ENCODE measurements around the gene USP37. TPM values are rescaled to one million over a fixed set of nuclear protein-coding genes. Genes with fewer than 3 reads are reported as not detected.
"Not testable (repeated sequence)": the region's sequence is repeated elsewhere in the genome, so short reads cannot be mapped to it uniquely, and the experiment has no call there.

USP37 gene
- total and polyA plus RNA-seq, 9 donors, result 4.2 to 56.8 (median 17.6) TPM

DNA sequence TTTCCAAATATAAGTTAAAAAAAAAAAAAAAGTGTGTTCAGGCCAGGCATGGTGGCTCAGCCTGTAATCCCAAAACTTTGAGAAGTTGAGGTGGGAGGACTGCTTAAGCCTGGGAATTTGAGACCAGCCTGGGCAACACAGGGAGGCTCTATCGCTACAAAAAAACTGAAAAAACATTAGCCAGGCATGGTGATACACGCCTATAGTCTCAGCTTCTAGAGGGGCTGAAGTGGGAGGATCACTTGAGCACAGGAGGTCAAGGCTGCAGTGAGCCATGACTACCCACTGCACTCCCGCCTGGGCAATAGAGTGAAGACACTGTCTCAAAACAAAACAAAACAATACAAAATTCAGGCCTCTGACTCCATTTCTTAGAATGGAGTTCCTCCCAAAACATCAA lies 9.2 kb downstream of the USP37 start:
- 14 to 30% (median 23%) methylated on average over 3 of the region's 3 CpGs for WGBS, 3 donors
- H3K36me3 ChIP-seq, result no peaks in the 10 kb centered on the region
- peak in 2 of 5 donors; percentile 27 to 48 for DNase-seq

GRCh38 chr2:218557941-218558340 lies 10.2 kb downstream of the USP37 start:
- intact Hi-C loops (cut with DNase I), result no loop called here
- H3K27me3 ChIP-seq, result no peaks in the 10 kb centered on the region
- H3K27ac ChIP-seq, result no peak overlapping the region
- H3K36me3 ChIP-seq, result no peaks in the 10 kb centered on the region
- no peaks in the 10 kb centered on the region for H3K9me3 ChIP-seq
- WGBS, 3 donors, result 19 to 24% (median 22%) methylated on average over 2 of the region's 2 CpGs
- DNase-seq, result no peak
- TF ChIP-seq CTCF (IDR thresholded peaks at IDR 0.05) (no peak), EP300 (IDR thresholded peaks at IDR 0.05) (no peak), POLR2A (IDR thresholded peaks at IDR 0.05) (no peak)
- H3K4me1 ChIP-seq (ENCODE audit: insufficient read depth), result peaks cover 3% of the 10 kb centered on the region
- no peak overlapping the region for H3K4me3 ChIP-seq

More for the DNA sequence above, 9.2 kb downstream of the USP37 start:
- no peak overlapping the region for H3K4me3 ChIP-seq
- H3K4me1 ChIP-seq (ENCODE audit: insufficient read depth), result peaks cover 3% of the 10 kb centered on the region
- peak overlapping the region in 1 of 2 donors; percentile 7 for H3K27ac ChIP-seq
- no peaks in the 10 kb centered on the region for H3K9me3 ChIP-seq
- intact Hi-C loops (cut with DNase I), result no loop called here
- H3K27me3 ChIP-seq, result no peaks in the 10 kb centered on the region
- TF ChIP-seq POLR2A (IDR thresholded peaks at IDR 0.05) (no peak), EP300 (IDR thresholded peaks at IDR 0.05) (no peak), CTCF (IDR thresholded peaks at IDR 0.05) (no peak)

GRCh38 chr2:218555527-218555926 lies 12.6 kb downstream of the USP37 start:
- Histone ChIP-seq H3K27me3 (no peaks in the 10 kb centered on the region), H3K9me3 (no peaks in the 10 kb centered on the region), H3K4me1 (ENCODE audit: insufficient read depth) (peaks cover 3% of the 10 kb centered on the region), H3K36me3 (no peaks in the 10 kb centered on the region), H3K4me3 (no peak overlapping the region), H3K27ac (no peak overlapping the region)
- intact Hi-C loops (cut with DNase I), result no loop called here
- TF ChIP-seq CTCF (IDR thresholded peaks at IDR 0.05), result no peak
- no peak for TF ChIP-seq EP300 (IDR thresholded peaks at IDR 0.05)
- TF ChIP-seq POLR2A (IDR thresholded peaks at IDR 0.05), result no peak
- WGBS, 3 donors, result 79 to 85% (median 82%) methylated on average over 4 of the region's 4 CpGs
- no peak for DNase-seq

- H3K27me3 ChIP-seq; intact Hi-C loops (cut with DNase I); H3K27ac ChIP-seq; H3K4me1 ChIP-seq (ENCODE audit: insufficient read depth); H3K9me3 ChIP-seq; H3K4me3 ChIP-seq; H3K36me3 ChIP-seq; DNase-seq: not testable (repeated sequence)
- 92 to 95% (median 93%) methylated on average over 3 of the region's 3 CpGs for WGBS, 3 donors
These were observed 13.9 kb downstream of the USP37 start for GRCh38 chr2:218554225-218554624.

DNA sequence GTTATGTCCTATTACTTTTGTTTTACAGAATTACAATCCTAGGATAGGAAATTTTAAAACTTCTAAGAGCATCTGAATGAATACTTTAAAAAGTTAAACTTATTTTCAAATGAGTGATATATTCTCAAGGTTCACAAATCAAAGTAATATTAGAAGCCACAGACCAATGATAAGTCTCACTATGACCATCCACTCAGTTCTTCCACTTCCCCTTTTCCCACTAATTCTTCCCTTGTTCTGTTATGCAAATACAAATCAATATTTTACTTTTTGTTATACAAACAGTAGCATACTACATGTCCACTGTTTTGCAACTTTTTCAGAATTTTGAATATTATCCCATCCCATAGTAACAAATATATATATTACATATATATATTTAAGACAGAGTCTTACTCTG lies 20.2 kb downstream of the USP37 start:
- Histone ChIP-seq H3K4me3 (no peak overlapping the region), H3K36me3 (no peaks in the 10 kb centered on the region), H3K4me1 (ENCODE audit: insufficient read depth) (no peaks in the 10 kb centered on the region), H3K9me3 (no peaks in the 10 kb centered on the region), H3K27ac (no peak overlapping the region), H3K27me3 (no peaks in the 10 kb centered on the region)
- no peak for DNase-seq
- TF ChIP-seq EP300 (IDR thresholded peaks at IDR 0.05), result no peak
- no peak for TF ChIP-seq POLR2A (IDR thresholded peaks at IDR 0.05)
- TF ChIP-seq CTCF (IDR thresholded peaks at IDR 0.05), result no peak
- intact Hi-C loops (cut with DNase I), result no loop called here

Data from ovary (tissue), 9 donors.